Right kidney (tissue), 1 donor: ENCODE data around the gene UBL7.

Experiments used
- DNase-seq: peaks from one replicate; pipeline ENCODE4 v3.0.0-alpha.2; 2016

Gene UBL7

DNA sequence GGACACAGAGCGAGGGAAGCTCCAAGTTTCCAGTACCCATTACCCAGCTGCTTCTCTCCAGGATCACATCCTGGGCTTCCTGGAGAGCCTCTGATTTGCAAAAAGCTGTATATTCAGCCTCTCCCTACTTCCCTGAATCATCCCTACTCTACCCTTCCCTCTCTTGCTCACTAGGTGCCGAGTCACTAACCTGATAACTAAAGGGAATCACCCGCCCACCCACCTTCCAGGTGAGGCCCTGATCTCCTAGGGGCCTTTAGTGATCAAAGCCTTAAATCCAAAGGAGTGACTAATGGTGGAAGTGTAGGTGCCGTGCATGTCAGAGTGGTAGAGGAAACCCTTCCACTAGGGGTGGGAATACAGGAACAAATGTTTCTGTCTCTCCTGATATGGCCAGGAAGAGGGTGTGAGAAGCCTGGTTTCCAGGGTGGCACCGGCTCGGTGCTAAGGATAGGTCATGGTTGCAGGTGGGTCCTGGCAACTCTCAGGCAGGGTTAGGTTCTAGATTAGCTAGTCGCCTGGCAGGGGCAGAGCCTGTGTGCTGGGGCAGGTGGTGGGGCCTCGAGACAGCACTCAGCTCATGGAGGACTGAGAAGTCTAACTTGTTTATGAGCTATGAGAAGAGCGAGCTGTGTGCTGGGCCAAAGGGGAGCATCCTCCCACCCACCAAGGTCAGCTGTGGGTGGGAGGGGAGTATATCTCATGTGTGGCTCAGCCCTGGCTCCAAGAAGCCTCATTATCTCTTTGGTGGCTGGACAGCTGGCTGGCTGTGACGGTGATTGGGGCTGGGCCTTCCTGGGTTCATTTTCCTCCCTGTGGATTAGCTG is 37.3 kb downstream of the UBL7 start:
- DNase-seq: no peak

DNA sequence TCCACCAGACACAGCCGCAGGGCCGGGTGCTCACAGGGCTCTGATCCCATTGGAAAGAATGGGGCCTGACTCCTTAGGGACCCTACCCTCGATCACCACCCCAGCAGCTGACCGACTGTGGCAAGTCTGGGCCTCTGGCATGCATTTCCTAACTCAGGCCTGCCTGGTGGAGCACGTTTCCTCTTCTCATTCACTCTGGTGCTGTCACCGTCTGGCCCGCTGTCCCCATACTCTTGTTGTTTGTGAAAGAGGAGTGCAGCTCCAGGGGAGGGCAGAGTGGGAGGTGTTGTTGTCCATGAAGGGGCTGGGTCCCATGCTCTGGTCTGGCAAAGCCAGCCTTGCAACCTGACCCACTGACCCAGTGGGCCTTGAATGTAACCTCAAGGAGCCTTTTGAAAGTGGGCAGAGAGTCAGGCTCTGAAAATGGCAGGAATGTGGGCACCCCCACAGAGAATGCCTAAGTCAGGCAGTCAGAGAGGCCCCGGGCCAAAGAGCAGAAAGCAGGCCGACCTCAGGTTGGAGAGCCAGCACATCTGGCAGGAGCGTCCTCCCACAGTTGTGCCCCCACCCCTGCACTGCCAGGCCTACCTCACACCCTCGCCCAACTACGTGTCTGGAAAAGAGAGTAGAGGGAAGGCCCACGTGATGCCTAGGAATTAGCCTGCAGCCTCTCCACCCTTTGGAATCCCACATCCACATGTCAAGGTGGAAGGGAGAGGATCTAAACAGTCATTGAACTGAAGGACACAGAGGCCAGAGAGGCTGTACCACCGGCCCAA is 38.1 kb downstream of the UBL7 start:
- no peak for DNase-seq

DNA sequence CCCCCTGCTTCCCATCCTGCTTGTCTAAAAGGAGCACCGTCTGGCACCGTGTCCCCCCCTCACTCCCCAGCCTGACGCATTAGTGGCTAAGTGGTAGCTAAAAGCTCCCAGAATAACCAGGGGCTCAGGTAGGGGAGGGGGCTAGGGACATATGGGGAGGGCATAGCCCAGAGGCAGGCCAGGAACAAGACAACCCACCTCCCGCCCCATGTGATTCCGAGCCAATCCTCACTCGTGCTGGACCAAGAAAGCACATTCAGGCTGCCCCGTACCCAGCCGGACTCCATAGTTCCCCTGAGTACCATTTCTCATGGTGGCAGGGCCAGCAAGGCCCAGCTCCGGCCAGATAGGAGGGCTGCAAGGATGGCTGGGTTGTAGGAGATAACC is 38.7 kb downstream of the UBL7 start:
- DNase-seq: no peak

- DNase-seq: no peak
Measured at GRCh38 chr15:74421302-74422245, 39.4 kb downstream of the UBL7 start.

DNA sequence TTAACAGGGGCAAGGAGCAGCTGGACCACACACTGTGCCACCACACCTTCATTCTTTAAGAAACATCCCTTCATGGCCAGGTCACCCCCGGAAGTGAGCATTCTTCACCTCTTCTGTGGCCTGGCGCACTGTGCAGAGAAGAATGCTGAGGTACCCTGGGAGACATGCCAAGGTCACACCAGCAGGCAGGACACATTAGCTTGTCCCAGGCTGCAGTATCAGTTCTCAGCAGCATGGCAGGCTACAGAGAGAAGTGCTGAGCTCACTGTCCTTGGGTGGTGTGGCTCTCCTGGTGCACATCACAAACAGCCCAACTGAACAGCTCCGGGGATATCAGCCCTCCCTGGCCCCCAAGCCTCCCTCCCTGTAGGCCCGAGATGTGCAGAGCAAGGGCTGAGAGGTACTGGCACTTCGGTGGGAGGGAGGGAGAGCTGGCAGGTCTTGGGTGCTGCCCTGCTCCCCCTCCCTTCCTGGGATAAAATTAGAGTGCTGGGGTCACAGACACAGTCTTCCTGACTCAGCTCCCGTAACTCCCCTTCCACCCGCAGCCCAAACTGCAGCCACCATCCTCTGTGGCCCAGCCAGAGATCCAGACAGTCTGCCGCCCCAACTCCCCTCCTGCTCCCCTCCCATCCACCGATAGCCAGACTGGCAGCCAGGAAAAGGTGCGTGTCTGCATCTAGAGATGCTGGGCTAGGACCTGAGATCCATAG is 40.6 kb downstream of the UBL7 start:
- no peak for DNase-seq

- DNase-seq: no peak
Measured at GRCh38 chr15:74419432-74419831, 41.5 kb downstream of the UBL7 start.

GRCh38 chr15:74418575-74419338 is 42.2 kb downstream of the UBL7 start:
- DNase-seq: no peak

DNA sequence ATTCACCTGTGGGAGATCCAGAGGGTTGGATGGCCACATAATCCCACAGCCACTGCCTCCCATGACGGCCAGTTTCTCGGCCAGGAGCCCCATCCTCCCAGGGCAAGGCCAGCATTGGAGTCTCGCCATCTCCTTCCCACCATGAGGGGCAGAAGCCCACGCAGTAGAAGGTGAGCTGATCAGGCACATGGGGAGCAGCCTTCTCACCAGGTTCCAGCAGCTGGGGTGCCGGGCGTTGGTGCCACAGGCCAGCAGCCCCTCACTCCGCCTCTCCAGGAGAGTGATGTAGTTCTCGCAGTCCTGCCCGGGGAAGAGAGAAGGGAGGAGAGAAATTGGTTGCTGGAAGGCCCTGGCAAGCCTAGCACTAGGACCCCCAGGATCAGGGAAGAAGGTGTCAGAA is 43.3 kb downstream of the UBL7 start:
- DNase-seq: no peak

- DNase-seq: no peak
Measured at GRCh38 chr15:74417225-74417624, 43.7 kb downstream of the UBL7 start.

DNA sequence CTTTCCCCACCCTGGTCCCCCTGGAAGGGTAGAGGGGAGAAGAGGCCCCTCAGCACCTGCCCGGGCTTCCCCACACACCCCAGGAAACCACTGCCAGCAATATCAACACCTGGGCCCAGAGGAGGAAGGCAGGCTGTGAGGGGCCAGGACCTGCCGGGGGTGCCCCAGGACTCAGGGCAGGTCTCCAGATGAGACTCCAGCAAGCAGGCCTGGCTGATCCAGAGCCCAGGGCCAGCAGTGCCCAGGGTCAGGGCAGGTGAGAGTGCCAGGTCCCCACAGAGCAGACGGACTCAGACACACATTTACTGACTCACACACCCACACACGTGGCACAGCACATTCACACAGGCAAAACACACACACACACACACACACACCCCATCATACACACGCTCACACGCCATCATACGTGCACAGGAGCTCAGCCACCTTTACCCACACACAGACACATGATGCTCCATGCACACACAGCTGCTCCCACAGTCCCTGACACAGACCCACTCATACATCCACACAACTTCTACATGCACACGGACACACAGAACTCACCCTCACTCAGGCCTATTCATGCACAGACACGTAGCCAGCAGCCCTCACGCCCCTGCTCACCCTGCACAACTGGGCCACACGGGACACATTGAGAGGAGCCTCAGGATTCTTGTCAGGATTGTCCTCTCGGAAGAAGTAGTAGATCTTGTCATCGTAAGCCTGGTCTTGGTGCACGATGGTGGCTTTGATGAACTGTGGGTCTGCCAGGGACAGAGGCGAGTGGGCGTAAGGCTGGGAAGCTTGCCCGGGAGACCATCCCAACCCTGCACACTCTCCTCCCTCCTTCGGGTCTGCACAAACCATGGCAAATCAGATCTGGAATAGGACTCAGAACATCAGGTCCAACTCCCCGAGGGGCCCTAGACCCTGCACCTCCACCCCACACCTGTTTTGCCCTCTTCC is 44.7 kb downstream of the UBL7 start:
- DNase-seq: no peak

GRCh38 chr15:74414603-74415338 is 46.2 kb downstream of the UBL7 start:
- DNase-seq: no peak

DNA sequence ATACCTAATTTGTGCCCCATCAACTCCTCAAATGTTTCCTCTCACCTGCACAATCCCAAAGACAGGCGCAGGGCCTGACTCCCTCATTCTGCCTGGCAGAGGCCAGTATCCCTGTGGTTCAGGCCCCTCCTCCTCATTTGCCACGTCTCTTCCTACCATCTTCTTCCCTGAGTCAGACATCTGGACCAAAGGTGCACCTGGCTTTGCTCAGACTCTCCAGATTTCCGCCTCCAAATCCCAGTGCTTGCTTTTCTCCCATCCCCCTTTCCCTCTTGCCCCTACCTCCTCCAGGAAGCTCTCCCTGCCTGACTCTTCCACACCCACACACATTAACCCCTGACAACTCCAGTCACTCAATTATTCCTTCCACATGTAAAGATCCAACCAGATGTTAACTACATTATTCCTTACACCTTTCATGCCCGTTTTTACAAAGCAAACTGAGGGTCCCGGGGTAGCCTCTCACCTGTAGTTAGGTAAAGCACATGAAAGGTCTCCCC is 46.8 kb downstream of the UBL7 start:
- DNase-seq: no peak

GRCh38 chr15:74413350-74414080 is 47.4 kb downstream of the UBL7 start:
- no peak for DNase-seq

GRCh38 chr15:74412159-74412558 is 48.8 kb downstream of the UBL7 start:
- DNase-seq: no peak

- DNase-seq: no peak
Measured at GRCh38 chr15:74411686-74412085, 49.3 kb downstream of the UBL7 start.

DNA sequence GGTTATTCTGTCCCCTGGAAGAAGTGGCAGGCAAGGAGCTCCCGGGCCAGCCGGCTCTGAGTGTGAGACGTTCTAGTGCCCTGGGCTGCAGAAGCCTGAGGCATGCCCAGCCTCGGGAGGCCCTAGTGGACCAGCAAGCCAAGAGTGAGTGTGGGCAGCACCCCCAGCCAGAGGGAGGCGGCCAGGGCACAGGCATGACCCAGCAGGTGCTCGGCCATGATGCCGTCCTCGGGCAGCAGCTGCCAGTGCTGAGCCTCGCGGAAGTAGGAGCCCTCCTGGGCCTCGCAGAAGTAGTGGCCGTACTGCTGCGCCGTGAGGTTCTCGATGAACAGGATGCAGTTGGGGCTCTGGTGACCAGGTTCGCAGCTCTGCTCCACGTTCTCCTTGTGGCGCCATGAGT is 50.5 kb downstream of the UBL7 start:
- no peak for DNase-seq

- DNase-seq: no peak
Measured at GRCh38 chr15:74409225-74409624, 51.7 kb downstream of the UBL7 start.

DNA sequence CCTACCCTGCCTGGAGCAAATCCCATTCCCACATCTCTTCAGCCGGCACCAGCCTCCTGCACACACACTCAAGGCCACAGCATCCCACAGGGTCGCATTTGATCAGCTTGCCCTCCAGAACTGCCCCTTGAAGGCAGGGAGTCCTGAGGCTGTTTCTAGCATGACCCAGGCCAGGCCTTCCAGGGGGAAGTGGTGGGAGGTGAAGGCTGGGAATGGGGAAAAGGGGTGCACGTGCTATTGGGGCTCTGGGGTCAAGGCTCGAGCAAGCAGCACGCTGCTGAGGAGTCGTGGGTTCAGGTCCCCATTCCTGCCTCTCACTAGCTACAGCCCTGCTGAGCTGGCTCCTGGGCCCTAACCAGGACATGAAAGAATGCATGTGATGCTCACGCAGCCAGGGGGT is 52.1 kb downstream of the UBL7 start:
- DNase-seq: no peak
